Hindlimb muscle (tissue), 1 donor: ENCODE measurements around the gene EZH2. TPM values are rescaled to one million over a fixed set of nuclear protein-coding genes. Genes with fewer than 3 reads are reported as not detected.

ENCODE experiments used
- DNase-seq: peaks from one replicate; pipeline ENCODE4 v3.0.0-alpha.2; 2013
- polyA plus RNA-seq: library from polyadenylated mRNA; unstranded; fragments of 120-200 nt; gene quantifications from one replicate; pipeline ENCODE4 v1.2.1, GENCODE V29; 2013; ENCODE audit not compliant: insufficient read length

Gene EZH2
- polyA plus RNA-seq, 1 donor = 22.0 TPM

DNA sequence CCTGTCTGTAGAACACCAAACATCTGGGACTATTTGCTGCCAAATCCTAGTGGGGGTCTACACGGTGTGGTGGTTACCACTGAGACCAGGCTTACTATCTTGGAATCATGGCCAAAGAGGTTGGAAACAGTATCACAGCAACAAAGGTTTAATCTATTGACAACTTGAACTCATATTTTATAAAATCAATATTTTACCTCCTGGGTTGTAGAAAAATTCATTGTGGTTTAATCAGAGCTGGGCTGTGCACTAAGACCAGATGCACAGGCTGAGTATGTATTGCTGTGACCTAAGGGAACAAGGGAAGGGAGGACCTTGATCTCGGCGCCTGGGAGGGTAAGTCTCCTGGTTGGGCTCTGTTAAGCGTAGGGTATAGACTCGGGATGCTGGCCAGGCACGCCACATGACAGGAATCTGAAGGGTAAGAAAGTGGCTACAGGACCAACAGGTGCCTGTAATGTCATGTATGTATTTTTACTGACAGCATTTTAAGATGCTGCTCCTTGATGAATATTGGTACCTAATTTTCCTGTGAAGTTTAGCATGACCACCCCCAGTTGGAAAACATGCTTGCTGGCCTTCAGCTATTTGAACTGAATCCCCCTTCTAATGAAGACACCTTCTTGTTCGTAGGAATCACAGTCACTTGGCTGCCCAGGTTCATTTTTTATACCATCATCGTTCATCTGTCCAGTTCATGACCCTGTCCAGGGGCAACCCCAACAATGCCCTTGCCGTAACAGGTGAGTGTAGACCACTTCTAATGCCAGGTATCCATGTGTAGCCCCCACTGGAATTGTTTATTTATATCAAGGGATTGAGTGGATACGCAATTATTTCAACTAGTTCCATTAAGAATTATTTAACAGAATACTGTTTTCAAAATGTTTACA lies 79.5 kb downstream of the EZH2 start:
- no peak for DNase-seq

DNA sequence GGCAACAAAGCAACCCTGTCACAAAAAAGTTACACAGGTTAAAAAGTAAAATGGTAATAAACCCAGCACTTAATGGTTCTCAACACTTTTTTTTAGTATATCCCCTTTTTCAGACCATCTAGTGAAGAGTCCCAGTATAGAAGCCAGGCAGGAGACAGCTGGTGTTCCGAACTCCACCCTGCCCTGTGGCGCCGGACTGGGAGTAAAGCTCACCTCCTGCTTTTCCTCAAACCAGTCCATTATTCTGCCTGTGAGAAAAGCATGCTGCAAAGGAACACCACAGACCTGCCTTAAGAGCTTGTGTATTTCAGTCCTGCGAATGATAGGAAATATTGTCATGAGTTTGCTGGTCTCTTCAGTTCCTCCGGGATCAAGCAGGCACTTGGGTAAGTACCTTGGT lies 81.0 kb downstream of the EZH2 start:
- no peak for DNase-seq

DNA sequence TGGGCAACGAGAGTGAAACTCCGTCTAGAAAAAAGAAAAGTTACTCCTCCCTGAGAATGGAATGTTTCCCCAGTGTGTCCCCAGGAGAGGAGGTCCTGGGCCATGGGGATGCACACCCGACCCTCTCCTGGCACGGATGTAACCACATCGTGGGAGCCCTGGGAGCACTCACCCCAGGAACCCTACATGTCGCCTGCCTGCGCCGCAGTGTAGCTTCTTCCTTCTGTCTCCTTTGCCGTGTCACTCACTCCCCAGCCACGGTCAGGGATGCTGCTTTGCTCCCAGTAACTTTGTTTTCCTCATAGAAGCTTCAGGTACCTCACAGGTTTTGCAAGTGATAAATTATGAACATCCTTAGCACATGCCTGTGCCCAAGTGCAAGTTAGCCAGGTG lies 82.0 kb downstream of the EZH2 start:
- DNase-seq = no peak

DNA sequence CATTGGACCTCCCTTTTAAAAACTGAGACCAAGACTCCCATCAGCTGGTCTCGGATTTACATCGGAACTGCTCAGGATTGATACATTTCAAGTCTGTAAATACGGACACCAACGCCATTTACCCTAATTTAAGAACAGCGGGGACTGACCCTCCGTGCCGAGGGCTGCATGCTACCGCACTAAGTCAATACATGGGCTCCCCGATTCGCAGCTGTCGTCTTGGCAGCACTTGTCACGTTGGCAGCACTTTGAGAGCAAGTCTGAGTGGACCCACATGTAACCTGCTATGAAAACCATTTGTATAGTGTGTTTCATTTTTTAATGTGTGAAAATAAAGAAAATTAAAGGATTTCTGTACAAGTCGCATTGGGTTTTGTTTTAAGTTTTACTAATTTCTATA lies 83.4 kb downstream of the EZH2 start:
- no peak for DNase-seq

DNA sequence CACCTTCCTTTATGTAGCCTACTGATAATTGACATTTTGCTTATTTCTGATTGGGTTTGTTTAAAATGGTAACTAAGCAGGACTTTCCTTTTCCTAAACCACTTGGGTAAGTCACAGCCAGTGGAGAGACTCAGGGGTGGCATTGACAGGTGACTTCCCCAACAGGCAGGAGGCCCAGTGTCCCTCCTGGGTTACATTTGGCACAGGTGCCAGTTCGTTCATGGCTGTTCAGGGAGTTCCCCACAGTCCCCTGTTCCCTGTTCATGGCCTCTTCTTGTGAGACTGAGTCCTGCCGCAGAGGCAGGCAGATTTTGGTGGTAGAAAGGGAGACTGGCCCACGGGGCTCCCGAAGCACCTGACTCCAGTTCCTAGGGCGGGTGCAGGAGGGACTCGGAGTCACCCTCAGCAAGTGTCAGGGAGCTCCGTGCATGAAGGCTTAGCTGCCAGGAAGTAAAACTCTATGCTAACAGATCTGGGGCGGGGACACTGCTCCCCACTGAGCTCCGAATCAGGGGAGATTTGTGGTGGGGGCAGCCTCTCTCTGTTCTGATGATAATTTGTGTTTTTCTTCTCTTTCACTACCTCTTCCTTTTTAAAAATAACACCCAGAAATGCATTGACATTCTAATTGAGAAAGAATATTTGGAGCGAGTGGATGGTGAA lies 84.1 kb downstream of the EZH2 start:
- DNase-seq = no peak

DNA sequence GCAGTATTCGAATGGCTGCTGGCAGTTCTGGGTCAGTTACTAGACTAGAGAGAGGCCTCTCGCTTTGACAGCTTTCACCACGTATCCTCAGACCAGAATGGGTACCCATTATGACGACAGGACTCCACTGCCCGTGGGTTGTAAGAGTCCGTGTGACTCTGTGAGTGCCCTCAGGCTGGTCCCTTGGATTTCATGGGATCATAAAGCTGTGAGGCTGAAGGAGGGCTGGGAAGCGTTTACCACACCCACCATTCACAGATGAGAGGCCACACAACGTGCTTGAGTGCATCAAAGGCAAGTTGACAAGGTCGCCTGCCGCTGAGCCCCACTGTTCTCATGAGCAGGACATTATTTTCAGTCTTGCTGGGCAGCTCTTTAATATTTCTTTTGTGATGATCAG lies 87.2 kb downstream of the EZH2 start:
- DNase-seq = no peak

DNA sequence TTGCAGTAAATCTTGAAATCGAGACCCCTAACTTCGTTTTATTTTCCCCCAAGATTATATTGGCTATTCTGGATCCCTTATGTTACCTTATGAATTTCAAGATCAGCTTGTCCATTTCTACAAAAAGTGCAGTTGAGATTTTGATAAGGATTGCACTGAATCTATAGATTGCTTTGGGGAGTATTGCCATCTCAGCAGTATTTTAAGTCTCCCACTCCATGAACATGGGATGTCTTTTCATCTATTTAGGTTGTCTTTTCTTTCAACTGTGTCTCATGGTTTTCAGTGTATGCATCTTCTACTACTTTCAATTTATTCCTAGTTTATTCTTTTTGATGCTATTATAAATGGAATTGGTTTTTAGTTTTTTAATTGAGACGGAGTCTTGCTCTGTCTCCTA lies 89.6 kb downstream of the EZH2 start:
- no peak for DNase-seq

DNA sequence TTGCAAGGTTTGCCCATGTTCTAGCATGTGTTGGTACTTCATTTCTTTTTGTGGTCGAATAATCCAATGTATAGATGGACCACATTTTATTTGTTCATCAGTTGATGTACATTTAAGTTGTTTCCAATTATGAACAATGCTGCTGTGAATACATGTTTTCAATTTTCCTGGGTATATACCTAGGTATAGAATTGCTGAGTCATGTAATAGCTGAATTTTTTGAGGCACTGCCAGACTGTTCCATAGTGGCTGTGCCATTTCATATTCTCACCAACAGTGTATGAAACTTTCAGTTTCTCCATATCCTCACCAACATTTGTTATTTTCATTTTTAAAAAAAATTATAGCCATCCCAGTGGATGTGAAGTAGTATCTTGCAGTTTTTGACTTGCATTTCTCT lies 90.5 kb downstream of the EZH2 start:
- no peak for DNase-seq

DNA sequence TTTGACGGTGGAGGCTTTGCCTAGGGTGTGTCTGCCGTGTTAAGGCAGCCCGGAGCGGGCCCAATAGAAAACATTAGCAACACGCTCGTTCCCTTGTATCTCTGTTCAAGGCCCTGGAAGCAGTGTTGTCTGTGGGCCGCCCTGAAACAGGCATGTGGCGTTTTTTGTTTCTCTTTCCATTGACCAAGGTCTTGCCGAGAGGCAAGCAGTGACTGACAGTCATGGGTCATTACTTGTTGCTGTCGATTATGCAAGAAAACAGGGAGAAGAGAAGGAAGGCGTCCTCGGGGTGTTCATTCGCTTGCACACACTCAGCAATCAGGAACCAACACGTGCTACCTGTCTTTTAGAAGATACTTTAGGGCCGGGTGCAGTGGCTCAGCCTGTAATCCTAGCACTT lies 92.5 kb downstream of the EZH2 start:
- no peak for DNase-seq

DNA sequence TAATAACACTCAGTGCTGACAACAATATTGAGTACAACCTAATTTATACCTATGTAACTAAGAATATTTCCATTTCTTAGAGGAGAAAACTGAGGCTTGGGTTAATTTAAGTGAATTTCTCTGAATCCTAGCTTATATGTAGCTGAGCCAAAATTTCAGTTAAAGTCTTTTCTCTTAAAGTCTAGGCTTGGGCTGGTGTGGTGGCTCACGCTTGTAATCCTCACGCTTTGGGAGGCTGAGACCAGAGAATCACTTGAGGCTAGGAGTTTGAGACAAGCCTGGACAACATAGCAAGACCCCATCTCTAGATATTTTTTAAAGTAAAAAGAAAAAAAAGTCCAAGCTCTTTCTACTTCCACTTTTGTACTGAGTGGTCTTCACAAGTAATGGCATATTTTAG lies 93.2 kb downstream of the EZH2 start:
- DNase-seq = no peak

DNA sequence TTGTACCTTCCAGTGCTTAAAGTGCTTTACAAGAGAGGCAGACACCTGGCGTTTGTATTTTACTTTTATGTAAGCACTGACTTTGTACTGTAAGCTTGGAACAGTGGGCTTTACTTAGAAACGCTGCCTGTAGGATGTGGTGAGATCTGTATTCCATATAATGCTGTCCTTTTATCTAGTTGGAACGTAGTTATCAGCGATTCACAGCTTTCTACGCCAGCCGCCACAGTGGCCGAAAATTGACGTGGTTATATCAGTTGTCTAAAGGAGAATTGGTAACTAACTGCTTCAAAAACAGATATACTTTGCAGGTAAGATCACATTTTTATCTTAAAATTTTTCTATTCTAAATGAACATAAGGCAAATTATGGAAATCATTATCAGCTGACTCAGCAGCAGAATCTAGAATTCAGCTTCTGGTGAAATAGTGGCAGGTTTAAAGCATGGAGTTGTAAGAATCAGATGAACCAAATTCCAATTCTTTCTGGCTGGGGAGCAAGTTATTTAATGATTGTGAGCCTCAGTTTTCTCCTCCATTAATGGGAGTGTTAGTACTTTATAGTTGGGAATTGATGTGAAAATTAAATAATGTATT lies 93.9 kb downstream of the EZH2 start:
- no peak for DNase-seq

DNA sequence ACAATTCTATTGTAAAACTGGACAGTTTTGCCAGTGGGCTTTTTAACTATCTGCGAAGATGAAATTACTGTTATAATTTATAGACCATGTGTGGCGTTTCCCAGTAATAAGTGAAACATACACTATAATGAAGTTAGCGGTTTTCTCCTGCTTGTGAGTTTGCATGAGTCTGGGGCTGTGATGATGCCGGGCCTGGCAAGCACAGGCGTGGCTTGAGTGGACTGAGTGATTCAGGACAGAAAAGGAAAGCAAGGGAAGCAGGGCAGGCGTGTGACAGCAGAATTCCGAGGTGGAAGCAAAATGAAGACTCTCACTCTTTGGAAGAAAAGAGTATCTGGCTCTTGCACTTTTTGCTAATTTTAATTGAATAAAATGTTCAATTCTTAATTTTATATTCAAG lies 94.9 kb downstream of the EZH2 start:
- no peak for DNase-seq

DNA sequence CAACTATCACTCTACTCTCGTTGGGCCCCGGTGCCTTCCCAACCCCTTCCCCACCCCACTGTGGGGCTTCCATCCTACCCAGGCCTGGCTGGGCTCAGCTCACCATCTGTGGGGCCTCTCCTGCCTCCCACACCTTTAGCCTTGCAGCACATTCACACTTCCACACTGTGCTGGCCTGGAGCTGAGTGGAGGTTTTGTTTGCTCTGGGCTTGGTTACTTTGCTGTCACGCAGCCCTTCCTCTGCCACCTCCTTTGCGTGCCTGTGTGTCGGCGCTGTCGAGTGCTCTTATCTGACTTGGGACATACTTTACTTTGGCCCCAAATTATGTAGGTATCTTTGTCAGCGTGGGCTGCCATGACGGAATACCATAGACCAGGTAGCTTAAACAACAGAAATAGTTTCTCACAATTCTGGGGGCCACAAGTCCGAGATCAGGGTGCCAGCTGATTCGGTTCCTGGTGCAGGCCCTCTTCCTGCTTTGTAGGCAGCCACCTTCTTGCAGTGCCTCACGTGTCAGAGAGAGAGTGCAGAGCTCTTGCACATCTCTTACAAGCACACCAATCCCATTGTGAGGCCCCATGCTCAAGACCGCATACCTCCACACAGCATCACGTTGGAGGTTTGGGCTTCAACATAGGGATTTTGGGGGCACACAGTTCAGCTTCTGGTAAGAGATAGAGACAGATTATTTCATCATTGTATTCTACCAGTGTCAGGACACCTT lies 96.4 kb downstream of the EZH2 start:
- no peak for DNase-seq

DNA sequence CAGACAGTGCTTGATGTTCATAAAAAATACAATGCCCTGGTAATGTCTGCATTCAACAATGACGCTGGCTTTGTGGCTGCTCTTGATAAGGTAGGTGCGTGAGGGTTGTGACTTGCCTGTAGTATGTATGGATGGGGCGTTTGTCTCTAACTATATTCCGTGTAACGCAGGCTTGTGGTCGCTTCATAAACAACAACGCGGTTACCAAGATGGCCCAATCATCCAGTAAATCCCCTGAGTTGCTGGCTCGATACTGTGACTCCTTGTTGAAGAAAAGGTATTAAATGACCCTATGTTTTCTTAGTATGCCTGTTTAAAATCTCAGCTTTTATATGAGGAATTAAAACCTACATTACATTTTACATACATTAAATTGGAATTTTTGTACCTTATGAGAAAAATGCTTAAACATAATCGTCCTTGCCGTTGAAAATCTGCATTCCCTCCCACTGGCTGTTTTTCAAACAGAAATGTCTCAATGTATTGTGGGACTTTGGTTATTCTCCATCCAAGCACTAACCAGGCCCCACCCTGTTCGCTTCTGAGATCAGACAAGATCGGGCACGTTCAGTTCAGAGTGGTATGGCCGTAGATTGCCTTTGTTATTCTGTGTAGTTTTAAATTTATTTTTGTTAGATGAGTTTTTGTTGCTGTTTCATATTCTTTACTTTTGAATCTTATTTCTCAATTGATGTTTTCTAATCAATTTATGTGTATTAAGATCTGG lies 100.1 kb downstream of the EZH2 start:
- DNase-seq = no peak

DNA sequence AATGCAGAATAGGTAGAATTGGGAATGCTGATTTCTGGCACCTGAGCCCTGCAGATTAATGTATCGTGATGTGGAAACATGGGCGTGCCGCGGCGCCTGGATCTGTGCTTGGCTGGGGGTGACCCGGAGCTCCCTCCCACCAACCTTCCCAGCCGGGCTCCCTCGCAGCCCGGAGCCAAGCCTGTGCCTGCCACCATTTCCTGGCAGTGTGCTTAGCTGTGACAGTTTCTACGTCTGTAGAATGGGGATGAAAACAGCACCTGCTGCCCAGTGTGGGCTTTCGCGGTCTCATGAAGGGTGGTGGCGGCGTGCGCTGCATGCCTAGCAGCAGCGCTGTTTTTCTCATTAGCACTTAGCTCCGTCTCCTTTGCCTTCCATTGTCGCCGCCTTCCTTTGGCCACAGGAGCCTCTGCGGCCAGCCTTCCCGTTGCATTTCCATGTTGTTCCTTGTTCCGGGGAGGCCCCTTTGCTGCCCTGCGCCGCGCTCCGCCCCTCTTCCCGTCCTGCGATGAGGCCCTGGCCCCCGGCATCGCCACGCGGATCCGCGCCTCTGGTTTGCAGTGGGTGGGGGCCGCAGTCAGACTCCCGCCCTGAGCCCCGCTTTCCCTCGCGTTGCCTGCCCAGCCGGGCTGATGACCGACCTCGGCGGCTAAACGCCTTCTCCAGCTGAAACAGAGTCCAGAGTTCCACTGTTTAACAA lies 101.2 kb downstream of the EZH2 start:
- DNase-seq = no peak

DNA sequence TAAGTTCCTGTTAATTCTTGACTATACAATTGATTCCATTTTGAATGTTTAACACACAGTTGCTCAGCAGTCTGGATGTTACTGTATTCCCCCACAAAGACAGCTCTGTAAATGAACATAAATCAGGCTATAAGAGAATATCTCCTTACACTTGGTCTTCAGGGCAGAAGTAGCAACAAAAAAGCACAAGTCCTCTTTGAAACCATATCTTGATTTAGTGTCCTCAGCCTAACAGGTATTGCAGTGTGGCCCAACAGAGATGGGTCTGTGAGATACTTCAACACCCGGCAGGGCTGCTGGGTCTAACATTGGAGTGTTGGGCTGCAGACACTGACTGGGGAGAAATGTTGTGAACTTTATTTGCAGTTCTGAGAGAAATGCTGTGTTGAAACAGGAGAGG lies 109.6 kb downstream of the EZH2 start:
- DNase-seq = no peak

DNA sequence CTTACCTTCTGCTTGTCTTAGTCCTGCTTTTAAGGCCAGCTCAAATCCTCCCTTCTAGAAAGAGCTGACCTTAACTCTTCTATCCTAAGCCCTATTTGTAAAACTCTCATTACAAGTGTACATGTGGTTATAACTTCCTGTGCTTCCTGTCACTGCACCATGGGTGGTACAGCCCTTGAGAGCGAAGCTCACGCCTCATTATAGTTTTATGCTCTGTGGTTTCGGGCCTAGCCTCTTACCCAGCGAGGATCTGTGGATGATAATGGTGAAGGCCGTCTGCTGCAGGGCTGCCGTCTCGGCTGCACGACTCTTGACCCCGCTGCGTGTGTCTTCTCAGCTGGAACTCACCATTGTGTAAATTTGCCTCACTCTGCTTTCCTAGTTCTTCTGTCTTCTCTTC lies 110.8 kb downstream of the EZH2 start:
- no peak for DNase-seq

DNA sequence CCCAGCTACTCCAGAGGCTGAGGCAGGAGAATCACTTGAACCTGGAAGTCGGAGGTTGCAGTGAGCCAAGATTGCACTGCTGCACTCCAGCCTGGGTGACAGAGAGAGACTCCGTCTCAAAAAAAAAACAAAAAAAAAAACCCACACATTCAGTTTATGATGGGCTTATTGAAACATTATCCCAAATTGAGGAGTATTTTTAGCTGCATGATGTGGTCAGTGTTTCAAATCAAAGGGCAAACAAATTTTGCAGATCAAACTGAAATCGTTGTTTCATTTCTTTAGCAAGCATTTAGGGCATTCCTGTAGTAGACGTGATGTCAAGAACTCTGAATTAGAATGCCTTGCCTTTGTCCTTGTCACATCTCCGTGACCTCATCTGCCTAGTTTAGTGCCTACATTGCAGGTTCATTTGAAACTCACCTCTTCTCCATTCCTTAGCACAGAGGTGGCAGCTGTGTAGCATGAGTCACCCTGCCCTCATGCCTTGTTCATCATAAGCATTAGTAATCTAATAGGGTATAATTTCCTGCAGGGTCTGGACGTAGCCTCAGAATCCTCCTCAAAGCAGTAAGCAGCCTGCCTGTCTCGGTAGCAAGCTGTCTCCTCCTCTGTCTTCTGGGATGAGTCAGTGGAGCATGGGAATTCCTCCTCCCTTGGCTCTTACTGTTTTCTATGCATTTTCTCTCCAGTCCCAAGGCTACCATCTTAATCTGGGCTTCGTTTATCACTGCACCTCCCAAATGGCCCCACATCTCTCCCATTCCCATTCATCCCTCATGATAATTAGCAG lies 111.6 kb downstream of the EZH2 start:
- DNase-seq = no peak

DNA sequence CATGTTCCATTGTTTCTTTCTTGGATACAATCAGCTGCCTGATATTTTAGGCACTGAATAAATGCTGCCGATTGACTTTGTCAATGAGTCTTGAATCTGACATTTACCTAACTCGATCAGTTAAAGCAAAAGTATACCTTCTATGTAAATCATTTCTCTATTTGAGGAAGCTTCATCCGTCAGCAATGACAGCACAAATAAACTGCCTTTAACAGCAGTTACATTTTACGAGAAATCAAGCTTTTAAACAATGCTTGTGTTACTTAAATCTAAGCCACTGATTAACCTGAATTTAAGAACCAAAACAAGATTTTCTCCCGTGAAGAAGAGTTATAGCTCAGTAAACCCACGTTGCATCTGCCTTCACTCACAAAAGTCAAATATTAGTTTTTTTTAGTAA lies 114.1 kb downstream of the EZH2 start:
- no peak for DNase-seq

DNA sequence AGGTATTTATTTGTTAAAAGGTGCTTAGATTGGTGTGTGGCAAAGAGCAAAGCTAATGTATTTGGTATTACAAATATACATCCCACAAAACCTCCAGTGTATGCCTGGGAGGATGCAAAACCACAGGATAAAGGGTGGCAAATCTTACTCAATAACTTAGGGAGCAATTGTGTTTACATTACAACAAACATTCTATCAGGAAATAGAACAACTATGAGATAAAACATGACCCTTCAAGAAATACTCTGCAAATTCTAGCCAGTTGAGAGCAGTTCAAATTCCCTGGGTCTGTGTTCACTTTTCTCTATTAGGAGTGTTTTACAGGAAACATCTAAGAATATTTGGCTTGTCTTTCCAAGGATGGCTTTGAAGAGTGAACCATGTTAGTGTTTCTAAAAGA lies 120.5 kb downstream of the EZH2 start:
- DNase-seq = no peak
